HEK293 (cell line): ENCODE results near the gene ABCG4.

Source experiments
- CTCF ChIA-PET: fragments of 350-600 bp; formaldehyde crosslinking; extraction: SDS; loops from one replicate; lab custom pipeline; 2021; ENCODE audit warnings: antibody characterized with exemption; lab: Yijun Ruan, JAX
- POLR2A ChIA-PET: fragments of 300-600 bp; formaldehyde crosslinking; extraction: SDS; loops from one replicate; lab custom pipeline; 2020; ENCODE audit warnings: antibody characterized with exemption, inconsistent platforms; lab: Yijun Ruan, JAX
- H3K27ac ChIP-seq: fragments of 200-500 bp; sonication (Bioruptor generic); 2 replicates; pipeline ENCODE4 v1.5.1; 2014; ENCODE audit warnings: low read depth, low read length, control low read depth, inconsistent platforms; ENCODE audit errors: extremely low read depth
- H3K36me3 ChIP-seq, 2 experiments: fragments of 200-500 bp in 1 of 2; sonication (Bioruptor generic) in 1 of 2; 1 replicate in 1 of 2; 2 replicates in 1 of 2; pipeline ENCODE4 v1.5.1; 2014 to 2017; ENCODE audit warnings: inconsistent platforms in 2 of 2, low read length in 2 of 2; ENCODE audit not compliant: control insufficient read depth in 2 of 2, insufficient read depth in 1 of 2
- H3K4me1 ChIP-seq: fragments of 200-500 bp; sonication (Bioruptor generic); 2 replicates; pipeline ENCODE4 v1.5.1; 2014; ENCODE audit warnings: mild to moderate bottlenecking, low read length, inconsistent platforms; ENCODE audit not compliant: control insufficient read depth, insufficient read depth
- H3K4me3 ChIP-seq: 2 replicates; pipeline ENCODE4 v1.5.1; 2011; ENCODE audit warnings: low read depth, mild to moderate bottlenecking, control low read depth, low read length, moderate library complexity
- H3K9me3 ChIP-seq: fragments of 200-500 bp; sonication (Bioruptor generic); 2 replicates; pipeline ENCODE4 v1.5.1; 2014; ENCODE audit warnings: low read depth, low read length, inconsistent platforms; ENCODE audit not compliant: control insufficient read depth, insufficient read depth
- GLI2 ChIP-seq: fragments of 450-650 bp; formaldehyde crosslinking; IDR thresholded peaks from 2 replicates; pipeline ENCODE4; 2017; ENCODE audit warnings: missing biosample characterization, missing genetic modification characterization, low read depth, borderline replicate concordance
- INSM2 ChIP-seq: fragments of 450-650 bp; formaldehyde crosslinking; IDR thresholded peaks from 2 replicates; pipeline ENCODE4 v1.5.1; 2016; ENCODE audit warnings: missing biosample characterization, missing genetic modification characterization
- KLF8 ChIP-seq: fragments of 450-650 bp; formaldehyde crosslinking; IDR thresholded peaks from 2 replicates; pipeline ENCODE4 v1.5.1; 2016; ENCODE audit warnings: missing biosample characterization, missing genetic modification characterization
- KLF9 ChIP-seq: fragments of 450-650 bp; formaldehyde crosslinking; IDR thresholded peaks from 2 replicates; pipeline ENCODE4 v1.5.1; 2016; ENCODE audit warnings: missing biosample characterization, missing genetic modification characterization, low read depth
- PRDM2 ChIP-seq: fragments of 450-650 bp; formaldehyde crosslinking; IDR thresholded peaks from 2 replicates; pipeline ENCODE4 v1.5.1; 2016; ENCODE audit warnings: missing biosample characterization, missing genetic modification characterization, borderline replicate concordance
- SP3 ChIP-seq: fragments of 450-650 bp; formaldehyde crosslinking; IDR thresholded peaks from 2 replicates; pipeline ENCODE4 v1.5.1; 2016; ENCODE audit warnings: missing biosample characterization, missing genetic modification characterization
- ZFHX2 ChIP-seq: fragments of 450-650 bp; formaldehyde crosslinking; conservative IDR thresholded peaks from 2 replicates; pipeline ENCODE4 v1.5.1; 2016; ENCODE audit warnings: missing biosample characterization, missing genetic modification characterization
- ZFP3 ChIP-seq: fragments of 450-650 bp; formaldehyde crosslinking; IDR thresholded peaks from 2 replicates; pipeline ENCODE4 v1.5.1; 2016; ENCODE audit warnings: low read depth, missing biosample characterization, missing genetic modification characterization
- ZNF133 ChIP-seq: fragments of 450-650 bp; formaldehyde crosslinking; IDR thresholded peaks from 2 replicates; pipeline ENCODE4 v1.5.1; 2016; ENCODE audit warnings: missing biosample characterization, missing genetic modification characterization
- ZNF423 ChIP-seq: fragments of 450-650 bp; formaldehyde crosslinking; IDR thresholded peaks from 2 replicates; pipeline ENCODE4 v1.5.1; 2016; ENCODE audit warnings: missing biosample characterization, missing genetic modification characterization
- ZNF513 ChIP-seq: fragments of 450-650 bp; IDR thresholded peaks from 2 replicates; pipeline ENCODE4 v1.5.1; 2018; ENCODE audit warnings: missing biosample characterization, missing genetic modification characterization
- ZNF518A ChIP-seq: fragments of 450-650 bp; formaldehyde crosslinking; conservative IDR thresholded peaks from 2 replicates; pipeline ENCODE4 v1.5.1; 2016; ENCODE audit warnings: low read depth, missing biosample characterization, missing genetic modification characterization
- ZNF530 ChIP-seq: fragments of 450-650 bp; formaldehyde crosslinking; IDR thresholded peaks from 2 replicates; pipeline ENCODE4 v1.5.1; 2016; ENCODE audit warnings: low read depth, missing biosample characterization, missing genetic modification characterization
- ZNF561 ChIP-seq: fragments of 450-650 bp; IDR thresholded peaks from 2 replicates; pipeline ENCODE4 v1.5.1; 2018; ENCODE audit warnings: missing biosample characterization, missing genetic modification characterization, borderline replicate concordance
- ZNF571 ChIP-seq: fragments of 450-650 bp; formaldehyde crosslinking; IDR thresholded peaks from 2 replicates; pipeline ENCODE4 v1.5.0; 2017; ENCODE audit warnings: missing biosample characterization, missing genetic modification characterization
- ZNF610 ChIP-seq: fragments of 450-650 bp; formaldehyde crosslinking; IDR thresholded peaks from 2 replicates; pipeline ENCODE4 v1.5.1; 2016; ENCODE audit warnings: missing biosample characterization, missing genetic modification characterization, borderline replicate concordance
- ZNF623 ChIP-seq: fragments of 450-650 bp; formaldehyde crosslinking; IDR thresholded peaks from 2 replicates; pipeline ENCODE4 v1.5.1; 2016; ENCODE audit warnings: missing biosample characterization, missing genetic modification characterization
- ZNF626 ChIP-seq: fragments of 450-650 bp; sonication (Bioruptor Pico); formaldehyde crosslinking; IDR thresholded peaks from 2 replicates; pipeline ENCODE4 v1.5.1; 2018; ENCODE audit warnings: missing biosample characterization, missing genetic modification characterization, inconsistent platforms
- ZNF677 ChIP-seq: fragments of 450-650 bp; IDR thresholded peaks from 2 replicates; pipeline ENCODE4 v1.5.0; 2018; ENCODE audit warnings: missing biosample characterization, mild to moderate bottlenecking, missing genetic modification characterization, moderate library complexity
- ZNF785 ChIP-seq: fragments of 450-650 bp; formaldehyde crosslinking; IDR thresholded peaks from 2 replicates; pipeline ENCODE4 v1.5.1; 2016; ENCODE audit warnings: missing biosample characterization, missing genetic modification characterization

The ABCG4 gene

GRCh38 chr11:119100994-119101758 lies 47.7 kb upstream of the ABCG4 start (continued):
- TF ChIP-seq PRDM2 (tag by site-specific recombination) = no peak
- no peak for TF ChIP-seq ZNF623 (tag by site-specific recombination)
- no peak for TF ChIP-seq ZNF785
- no peak for TF ChIP-seq INSM2 (tag by site-specific recombination)
- TF ChIP-seq ZFHX2 = no peak
- TF ChIP-seq ZNF677 (tag by site-specific recombination) = no peak
- TF ChIP-seq ZNF530 (tag by site-specific recombination) = no peak
- peak; percentile 77 for TF ChIP-seq KLF9 (tag by site-specific recombination)
- TF ChIP-seq ZNF561 = no peak
- TF ChIP-seq GLI2 (tag by site-specific recombination) = no peak
- peak; percentile 47; the same call in 1 of the 2 replicates for TF ChIP-seq SP3 (tag by site-specific recombination)
- TF ChIP-seq ZNF423 (tag by site-specific recombination) = no peak
- TF ChIP-seq ZFP3 = no peak
- no peak for TF ChIP-seq ZNF610 (tag by site-specific recombination)
- peak; percentile 79 for TF ChIP-seq ZNF513 (tag by site-specific recombination)
- TF ChIP-seq ZNF626 (tag by site-specific recombination) = no peak

- ChIA-PET CTCF (interaction anchor here (0.8 to 2.3 kb wide), 11 partner anchors 21 to 412 kb away, joined by 3 to 7 read pairs (median 4); partner anchors contain the start of genes NLRX1, RPS25 and VPS11), POLR2A (interaction anchor here (0.6 to 1.8 kb wide), 19 partner anchors 8 to 510 kb away, joined by 3 to 22 read pairs (median 5); partner anchors contain the start of genes HINFP, HMBS, HYOU1 and MCAM)
- Histone ChIP-seq H3K4me1 (no peaks in the 10 kb centered on the region), H3K36me3 (peaks cover 0 to 22% of the 10 kb centered on the region in 2 experiments; a peak in 1 of 3 replicates), H3K4me3 (peak within 1 kb of the TSS; percentile 63), H3K27ac (peak within 1 kb of the TSS; percentile 53), H3K9me3 (no peaks in the 10 kb centered on the region)
- TF ChIP-seq ZNF571 (tag by site-specific recombination) (no peak), ZNF133 (no peak), KLF8 (tag by site-specific recombination) (peak; percentile 52), ZNF518A (tag by site-specific recombination) (peak; percentile 83)
Observed at GRCh38 chr11:119101759-119102423, 47.0 kb upstream of the ABCG4 start, which contains the start of gene DPAGT1. Gene DPAGT1, minus strand, starts transcription at chr11:119101853. Its CDS starts 198 bp downstream, at chr11:119101655.
